Mesendoderm (in vitro differentiated cells): ENCODE measurements around the gene EXD3.
"Not testable (repeated sequence)": the region's sequence is repeated elsewhere in the genome, so short reads cannot be mapped to it uniquely, and the experiment has no call there.

ENCODE experiments used
- DNase-seq: peaks from one replicate; pipeline ENCODE4 v3.0.0; 2013
- H2AK5ac ChIP-seq: 2 replicates; pipeline ENCODE4 v1.6.1; 2013; ENCODE audit warnings: low read length, inconsistent platforms
- H2BK120ac ChIP-seq: 2 replicates; pipeline ENCODE4 v1.6.1; 2013; ENCODE audit warnings: low read depth, mild to moderate bottlenecking, low read length, moderate library complexity, mixed read lengths
- H2BK15ac ChIP-seq: replicated peaks from 2 replicates; pipeline ENCODE4 v1.6.1; 2013; ENCODE audit warnings: low read depth, mild to moderate bottlenecking, moderate library complexity
- H2BK5ac ChIP-seq: 2 replicates; pipeline ENCODE4 v1.6.1; 2013; ENCODE audit warnings: low read length, inconsistent platforms
- H3K18ac ChIP-seq: 2 replicates; pipeline ENCODE4 v1.6.1; 2013; ENCODE audit warnings: mild to moderate bottlenecking, low read length, mixed read lengths
- H3K23ac ChIP-seq: one replicate; pipeline ENCODE4 v1.6.1; 2013; ENCODE audit warnings: low read length
- H3K27ac ChIP-seq: 2 replicates; pipeline ENCODE4 v1.5.1; 2013; ENCODE audit warnings: low read depth, mild to moderate bottlenecking, inconsistent platforms, low read length, moderate library complexity
- H3K27me3 ChIP-seq: 2 replicates; pipeline ENCODE4 v1.6.1; 2013; ENCODE audit warnings: low read length, control low read depth, mild to moderate bottlenecking, inconsistent platforms; ENCODE audit not compliant: insufficient read depth, poor library complexity
- H3K36me3 ChIP-seq: 2 replicates; pipeline ENCODE4 v1.6.1; 2013; ENCODE audit warnings: low read length, inconsistent platforms; ENCODE audit not compliant: control insufficient read depth, insufficient read depth
- H3K4ac ChIP-seq: one replicate; pipeline ENCODE4 v1.6.1; 2013; ENCODE audit warnings: low read depth, mild to moderate bottlenecking, low read length, moderate library complexity
- H3K4me1 ChIP-seq: 2 replicates; pipeline ENCODE4 v1.6.1; 2013; ENCODE audit warnings: low read depth, low read length, inconsistent platforms; ENCODE audit not compliant: control insufficient read depth
- H3K4me2 ChIP-seq: 2 replicates; pipeline ENCODE4 v1.6.1; 2013; ENCODE audit warnings: low read length
- H3K4me3 ChIP-seq: 2 replicates; pipeline ENCODE4 v1.5.1; 2013; ENCODE audit warnings: mild to moderate bottlenecking, low read length
- H3K56ac ChIP-seq: one replicate; pipeline ENCODE4 v1.6.1; 2013; ENCODE audit warnings: low read length
- H3K79me1 ChIP-seq: 2 replicates; pipeline ENCODE4 v1.6.1; 2013; ENCODE audit warnings: low read length, inconsistent platforms
- H3K79me2 ChIP-seq: 2 replicates; pipeline ENCODE4 v1.6.1; 2013; ENCODE audit warnings: mild to moderate bottlenecking, low read length; ENCODE audit not compliant: control insufficient read depth, insufficient read depth
- H3K9ac ChIP-seq: 2 replicates; pipeline ENCODE4 v1.6.1; 2013; ENCODE audit warnings: low read length, inconsistent platforms
- H4K5ac ChIP-seq: one replicate; pipeline ENCODE4 v1.6.1; 2013; ENCODE audit warnings: low read length
- H4K8ac ChIP-seq: one replicate; pipeline ENCODE4 v1.6.1; 2013; ENCODE audit warnings: low read depth, mild to moderate bottlenecking, control low read depth, low read length, moderate library complexity
- WGBS: extraction: QIAGEN DNeasy Blood & Tissue Kit; methylation state at CpG from one replicate; pipeline ENCODE4 v1.1.7; 2013; ENCODE audit warnings: low lambda C conversion rate, missing lambda C conversion rate; ENCODE audit not compliant: insufficient coverage; ENCODE audit errors: extremely low coverage; 5-methylcytosine and 5-hydroxymethylcytosine counted together

Gene EXD3

GRCh38 chr9:137410236-137410890, 12.6 kb downstream of the EXD3 start:
- not testable (repeated sequence) for H4K8ac ChIP-seq, H3K27me3 ChIP-seq, H2AK5ac ChIP-seq, H2BK5ac ChIP-seq, H3K79me1 ChIP-seq, H3K56ac ChIP-seq, H3K18ac ChIP-seq, H4K5ac ChIP-seq, H3K9ac ChIP-seq, H3K36me3 ChIP-seq, H2BK15ac ChIP-seq, H3K4ac ChIP-seq, H3K4me1 ChIP-seq, DNase-seq, H3K4me2 ChIP-seq, H3K27ac ChIP-seq, H3K23ac ChIP-seq, H2BK120ac ChIP-seq, H3K79me2 ChIP-seq, H3K4me3 ChIP-seq
- WGBS: no CpG with 5 or more reads among the region's 18 CpGs

DNA sequence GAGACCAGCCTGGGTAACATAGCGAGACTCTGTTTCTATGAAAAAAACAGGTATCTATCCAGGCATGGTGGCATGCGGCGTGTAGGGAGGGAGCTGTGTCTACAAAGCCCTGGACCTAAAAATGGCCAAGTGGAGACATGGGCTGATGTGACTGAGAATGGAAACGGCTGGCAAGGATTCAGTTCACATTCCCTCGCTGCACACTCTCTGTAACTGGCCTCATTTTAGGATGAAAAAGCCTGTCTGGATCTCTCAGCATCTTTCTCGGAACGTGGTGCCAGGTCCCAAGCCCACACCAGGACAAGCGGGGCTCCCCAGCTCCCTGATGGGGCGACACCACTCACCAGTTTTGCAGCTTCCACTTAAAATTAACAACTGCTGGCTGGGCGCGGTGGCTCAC, 13.4 kb downstream of the EXD3 start:
- Histone ChIP-seq H2AK5ac (no peak overlapping the region), H3K9ac (no peak overlapping the region), H2BK15ac (no peak overlapping the region), H3K27ac (no peak overlapping the region), H4K8ac (no peak overlapping the region), H3K4me2 (no peak overlapping the region), H3K79me2 (no peaks in the 10 kb centered on the region), H3K4me3 (no peak overlapping the region), H2BK120ac (no peak overlapping the region), H3K4me1 (no peaks in the 10 kb centered on the region), H3K56ac (no peak overlapping the region), H2BK5ac (no peak overlapping the region), H3K4ac (no peak overlapping the region), H3K36me3 (no peaks in the 10 kb centered on the region), H4K5ac (no peak overlapping the region), H3K27me3 (no peaks in the 10 kb centered on the region), H3K18ac (no peak overlapping the region), H3K23ac (no peak overlapping the region), H3K79me1 (no peaks in the 10 kb centered on the region)
- DNase-seq: no peak
- no CpG with 5 or more reads among the region's 11 CpGs for WGBS

DNA sequence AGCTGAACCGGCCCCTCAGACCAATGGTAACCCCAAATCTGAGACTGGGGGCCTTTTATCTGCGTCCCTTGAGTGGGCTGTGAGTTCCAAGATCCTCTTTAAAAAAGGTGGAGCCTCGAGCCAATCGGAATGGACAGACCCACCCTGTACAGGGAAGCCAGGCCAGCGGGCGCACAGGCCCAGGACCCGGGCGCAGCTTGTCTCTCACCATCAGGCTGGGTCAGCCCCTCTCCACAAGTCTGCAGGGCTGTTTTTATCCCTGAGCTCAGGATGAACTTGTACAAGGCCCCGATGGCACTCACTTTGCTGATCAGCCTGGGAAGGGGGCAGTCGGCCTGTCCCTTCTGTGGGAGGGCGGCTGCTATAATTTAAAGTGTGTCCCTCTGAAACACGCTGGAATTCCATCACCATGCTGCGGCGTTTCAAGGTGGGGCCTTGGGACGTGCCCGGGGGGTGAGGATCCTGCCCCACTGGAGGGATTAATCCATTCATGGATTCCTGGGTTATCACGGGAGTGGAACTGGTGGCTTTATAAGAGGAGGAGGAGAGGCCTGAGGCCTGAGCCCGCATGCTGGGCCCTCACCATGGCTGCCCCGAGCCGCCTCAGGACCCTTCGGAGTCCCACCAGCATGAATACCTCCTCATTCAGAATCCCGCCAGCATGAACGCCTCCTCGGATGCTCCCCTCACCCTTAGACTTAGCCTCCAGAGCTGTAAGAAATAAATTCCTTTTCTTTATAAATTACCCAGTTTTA, 14.1 kb downstream of the EXD3 start:
- H2BK5ac ChIP-seq: no peak overlapping the region
- WGBS: no CpG with 5 or more reads among the region's 24 CpGs
- DNase-seq: no peak
- H4K5ac ChIP-seq: no peak overlapping the region
- no peaks in the 10 kb centered on the region for H3K4me1 ChIP-seq
- H3K4me3 ChIP-seq: no peak overlapping the region
- no peak overlapping the region for H3K27ac ChIP-seq
- H3K23ac ChIP-seq: no peak overlapping the region
- no peak overlapping the region for H3K18ac ChIP-seq
- H2AK5ac ChIP-seq: no peak overlapping the region
- no peak overlapping the region for H4K8ac ChIP-seq
- no peak overlapping the region for H3K4ac ChIP-seq
- no peak overlapping the region for H3K56ac ChIP-seq
- H2BK120ac ChIP-seq: no peak overlapping the region
- no peaks in the 10 kb centered on the region for H3K27me3 ChIP-seq
- H3K36me3 ChIP-seq: no peaks in the 10 kb centered on the region
- H3K79me1 ChIP-seq: no peaks in the 10 kb centered on the region
- no peaks in the 10 kb centered on the region for H3K79me2 ChIP-seq
- H3K9ac ChIP-seq: no peak overlapping the region
- no peak overlapping the region for H2BK15ac ChIP-seq
- no peak overlapping the region for H3K4me2 ChIP-seq

- H3K4me2 ChIP-seq: no peak overlapping the region
- no peaks in the 10 kb centered on the region for H3K4me1 ChIP-seq
- no peak overlapping the region for H4K5ac ChIP-seq
- no peak overlapping the region for H3K18ac ChIP-seq
- H3K4me3 ChIP-seq: no peak overlapping the region
- H2BK120ac ChIP-seq: no peak overlapping the region
- H2AK5ac ChIP-seq: no peak overlapping the region
- no peak overlapping the region for H4K8ac ChIP-seq
- DNase-seq: no peak
- H3K56ac ChIP-seq: no peak overlapping the region
- WGBS: no CpG with 5 or more reads among the region's 31 CpGs
- no peaks in the 10 kb centered on the region for H3K79me2 ChIP-seq
- H3K23ac ChIP-seq: no peak overlapping the region
- no peak overlapping the region for H3K4ac ChIP-seq
- H3K36me3 ChIP-seq: no peaks in the 10 kb centered on the region
- no peak overlapping the region for H2BK15ac ChIP-seq
- H3K9ac ChIP-seq: peak overlapping the region; percentile 58
- no peaks in the 10 kb centered on the region for H3K79me1 ChIP-seq
- H3K27ac ChIP-seq: no peak overlapping the region
- H3K27me3 ChIP-seq: no peaks in the 10 kb centered on the region
- H2BK5ac ChIP-seq: no peak overlapping the region
Observed at GRCh38 chr9:137407590-137408300, 15.2 kb downstream of the EXD3 start.

DNA sequence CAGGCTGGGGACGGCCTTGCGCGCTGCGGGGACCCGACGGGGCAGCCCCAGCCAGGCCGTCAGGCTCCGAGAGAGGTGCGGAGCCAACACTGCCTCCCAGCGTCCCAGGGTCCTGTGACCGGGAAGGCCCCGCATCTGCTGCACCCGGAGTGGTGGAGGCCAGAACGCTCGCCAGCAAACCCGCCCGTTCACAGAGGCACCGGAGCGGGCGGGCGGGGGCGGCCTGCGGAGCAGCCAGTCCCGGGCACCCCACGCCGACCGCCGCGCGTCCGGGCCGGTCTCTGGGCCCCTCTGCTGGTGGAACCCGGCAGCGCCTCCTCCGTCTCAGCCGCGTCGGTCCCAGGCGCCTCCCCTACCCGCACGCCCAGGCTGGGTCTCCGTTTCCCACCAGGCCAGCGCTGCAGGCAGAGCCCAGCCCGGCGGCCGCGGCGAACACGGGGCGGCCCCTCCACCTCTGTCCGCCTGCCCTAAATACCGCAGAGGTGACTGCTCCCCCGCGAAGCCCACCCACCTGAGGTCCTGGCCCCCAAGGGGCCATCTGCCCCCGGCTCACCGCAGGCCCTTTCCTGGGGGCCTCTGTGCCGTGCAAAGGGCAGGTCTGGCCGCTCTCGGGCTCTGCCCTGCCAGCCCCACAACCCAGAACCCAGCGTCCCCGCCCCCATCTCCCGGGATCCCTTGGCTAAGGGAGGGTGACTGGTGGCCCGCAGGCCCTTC, 15.9 kb downstream of the EXD3 start:
- H2BK5ac ChIP-seq: no peak overlapping the region

More for the DNA sequence above, 15.9 kb downstream of the EXD3 start:
- H3K23ac ChIP-seq: peak overlapping the region; percentile 35
- H3K9ac ChIP-seq: peak overlapping the region; percentile 64
- no peaks in the 10 kb centered on the region for H3K27me3 ChIP-seq
- no peaks in the 10 kb centered on the region for H3K36me3 ChIP-seq
- H3K79me2 ChIP-seq: no peaks in the 10 kb centered on the region
- H2BK120ac ChIP-seq: no peak overlapping the region
- H3K4me1 ChIP-seq: no peaks in the 10 kb centered on the region
- no peak overlapping the region for H4K8ac ChIP-seq
- peak overlapping the region; percentile 49 for H3K4me2 ChIP-seq
- no peak overlapping the region for H2AK5ac ChIP-seq
- no peak overlapping the region for H3K27ac ChIP-seq
- no peak overlapping the region for H3K4me3 ChIP-seq
- peak; percentile 76 for DNase-seq
- no CpG with 5 or more reads among the region's 63 CpGs for WGBS
- no peak overlapping the region for H2BK15ac ChIP-seq
- no peak overlapping the region for H3K4ac ChIP-seq
- H3K56ac ChIP-seq: peak overlapping the region; percentile 65
- no peak overlapping the region for H3K18ac ChIP-seq
- H4K5ac ChIP-seq: no peak overlapping the region
- H3K79me1 ChIP-seq: no peaks in the 10 kb centered on the region
